ENCODE data around the gene ZDHHC15. TPM values are rescaled to one million over a fixed set of nuclear protein-coding genes. Genes with fewer than 3 reads are reported as not detected.
"Not testable (repeated sequence)": the region's sequence is repeated elsewhere in the genome, so short reads cannot be mapped to it uniquely, and the experiment has no call there.

ZDHHC15 gene
- total and polyA plus RNA-seq, 12 donors, result 1.2 to 4.4 (median 2.7) TPM

DNA sequence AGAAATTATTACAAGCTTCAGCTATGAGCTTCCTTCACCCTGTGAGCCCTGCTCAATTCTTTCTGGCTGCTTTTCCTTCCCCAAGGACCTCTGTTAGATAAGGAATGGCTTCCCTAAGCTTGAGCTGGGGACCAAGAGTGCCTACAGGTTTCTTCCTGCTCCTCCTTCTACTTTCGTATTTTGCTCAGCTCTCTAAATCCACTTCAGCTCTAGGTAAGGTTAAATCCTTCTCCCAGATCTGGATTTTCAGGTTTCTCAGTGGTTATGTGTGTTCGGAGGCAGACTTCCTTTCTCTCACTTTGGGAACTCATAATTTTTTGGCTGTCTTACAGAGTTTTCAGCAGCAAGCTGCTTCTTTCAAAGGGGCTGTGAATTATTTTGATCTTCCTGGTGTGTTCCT lies 21.9 kb upstream of the ZDHHC15 start:
- intact Hi-C loops (cut with DNase I), result no loop called here
- H3K27ac ChIP-seq, result no peak overlapping the region
- no peak for ATAC-seq
- TF ChIP-seq, protein P1, sequence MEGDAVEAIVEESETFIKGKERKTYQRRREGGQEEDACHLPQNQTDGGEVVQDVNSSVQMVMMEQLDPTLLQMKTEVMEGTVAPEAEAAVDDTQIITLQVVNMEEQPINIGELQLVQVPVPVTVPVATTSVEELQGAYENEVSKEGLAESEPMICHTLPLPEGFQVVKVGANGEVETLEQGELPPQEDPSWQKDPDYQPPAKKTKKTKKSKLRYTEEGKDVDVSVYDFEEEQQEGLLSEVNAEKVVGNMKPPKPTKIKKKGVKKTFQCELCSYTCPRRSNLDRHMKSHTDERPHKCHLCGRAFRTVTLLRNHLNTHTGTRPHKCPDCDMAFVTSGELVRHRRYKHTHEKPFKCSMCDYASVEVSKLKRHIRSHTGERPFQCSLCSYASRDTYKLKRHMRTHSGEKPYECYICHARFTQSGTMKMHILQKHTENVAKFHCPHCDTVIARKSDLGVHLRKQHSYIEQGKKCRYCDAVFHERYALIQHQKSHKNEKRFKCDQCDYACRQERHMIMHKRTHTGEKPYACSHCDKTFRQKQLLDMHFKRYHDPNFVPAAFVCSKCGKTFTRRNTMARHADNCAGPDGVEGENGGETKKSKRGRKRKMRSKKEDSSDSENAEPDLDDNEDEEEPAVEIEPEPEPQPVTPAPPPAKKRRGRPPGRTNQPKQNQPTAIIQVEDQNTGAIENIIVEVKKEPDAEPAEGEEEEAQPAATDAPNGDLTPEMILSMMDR (IDR thresholded peaks at IDR 0.05), result no peak
- WGBS, 2 donors, result 39 to 48% methylated on average over 2 of the region's 2 CpGs
- DNase-seq, result no peak
- H3K9me3 ChIP-seq, result no peaks in the 10 kb centered on the region
- H3K4me1 ChIP-seq, result peaks cover 0 to 7% (median 0%) of the 10 kb centered on the region in 9 donors
- no peaks in the 10 kb centered on the region for H3K27me3 ChIP-seq
- no peak overlapping the region for H3K4me3 ChIP-seq
- H3K36me3 ChIP-seq, result no peaks in the 10 kb centered on the region

DNA sequence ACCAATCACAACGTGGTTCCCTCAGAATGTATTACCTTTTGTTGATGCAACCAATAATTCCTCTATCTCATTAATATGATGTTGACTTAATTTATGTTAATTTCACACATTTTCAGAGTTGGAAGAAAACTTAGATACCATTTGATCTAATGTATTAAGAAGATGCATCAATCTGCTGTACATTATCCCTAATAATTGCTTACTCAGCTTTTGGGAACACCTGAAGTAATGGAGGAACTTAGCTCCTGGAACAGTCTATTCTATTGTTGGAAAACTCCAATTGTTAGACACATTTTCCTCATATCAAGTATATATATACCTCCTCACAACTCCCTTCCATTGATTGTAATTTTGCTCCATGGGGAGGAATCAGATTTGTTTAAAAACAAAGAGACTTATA lies 38.9 kb downstream of the ZDHHC15 start:
- no peaks in the 10 kb centered on the region for H3K4me1 ChIP-seq
- H3K4me3 ChIP-seq, result no peak overlapping the region
- no peak for DNase-seq
- intact Hi-C loops (cut with DNase I), result no loop called here
- 73 to 78% methylated on average over 1 of the region's 1 CpG for WGBS, 2 donors
- TF ChIP-seq, protein P1 (IDR thresholded peaks at IDR 0.05), result no peak
- H3K36me3 ChIP-seq, result no peaks in the 10 kb centered on the region
- H3K27me3 ChIP-seq, result peaks cover 0 to 16% (median 0%) of the 10 kb centered on the region in 7 donors
- H3K27ac ChIP-seq, result no peak overlapping the region
- H3K9me3 ChIP-seq, result peaks cover 0 to 30% (median 7%) of the 10 kb centered on the region in 11 donors
- no peak for ATAC-seq

DNA sequence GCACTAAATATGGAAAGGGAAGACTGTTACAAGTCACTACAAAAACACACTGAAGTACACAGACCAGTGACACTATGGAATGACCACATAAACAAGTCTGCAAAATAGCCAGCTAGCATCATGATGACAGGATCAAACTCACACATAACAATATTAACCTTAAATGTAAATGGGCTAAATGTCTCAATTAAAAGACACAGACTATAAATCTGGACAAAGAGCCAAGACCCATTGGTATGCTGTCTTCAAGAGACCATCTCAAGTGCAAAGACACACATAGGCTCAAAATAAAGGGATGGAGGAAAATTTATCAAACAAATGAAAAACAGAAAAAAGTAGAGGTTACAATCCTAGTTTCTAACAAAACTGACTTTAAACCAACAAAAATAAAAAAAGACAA lies 61.1 kb downstream of the ZDHHC15 start:
- peaks cover 0 to 65% (median 16%) of the 10 kb centered on the region in 11 donors for H3K9me3 ChIP-seq
- ATAC-seq; DNase-seq; H3K4me3 ChIP-seq; H3K27me3 ChIP-seq; H3K27ac ChIP-seq; H3K4me1 ChIP-seq; intact Hi-C loops (cut with DNase I); H3K36me3 ChIP-seq: not testable (repeated sequence)

DNA sequence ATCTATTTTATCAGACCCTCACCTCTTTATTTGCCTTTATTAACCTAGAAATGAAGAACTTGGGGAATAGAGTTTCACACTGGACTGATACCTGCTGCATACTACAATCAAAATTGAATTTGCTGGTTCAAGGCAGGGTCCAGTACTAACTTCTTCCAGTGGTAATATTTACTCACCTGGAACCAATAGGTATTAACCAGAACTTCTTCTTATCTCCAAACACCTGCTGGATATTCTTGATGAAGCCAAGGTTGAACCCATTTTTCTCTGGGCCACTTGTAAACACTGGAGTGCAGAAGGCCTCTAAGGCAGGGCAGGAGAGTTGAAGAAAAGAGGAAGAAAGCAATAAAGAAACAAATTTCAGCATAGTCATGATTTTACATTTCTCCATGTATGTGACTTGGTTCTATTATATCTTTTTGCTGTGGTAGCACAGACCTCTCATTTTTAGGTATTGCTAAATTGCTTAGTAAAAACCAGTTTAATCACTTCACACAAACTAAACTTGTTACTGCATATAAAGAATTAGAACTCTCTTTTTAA lies 101.1 kb downstream of the ZDHHC15 start:
- H3K4me3 ChIP-seq, result no peak overlapping the region
- no peaks in the 10 kb centered on the region for H3K4me1 ChIP-seq
- H3K9me3 ChIP-seq, result no peaks in the 10 kb centered on the region
- DNase-seq (no peak), ATAC-seq (no peak)
- TF ChIP-seq, protein P1 (IDR thresholded peaks at IDR 0.05), result no peak
- no peak overlapping the region for H3K27ac ChIP-seq
- H3K36me3 ChIP-seq, result no peaks in the 10 kb centered on the region
- no peaks in the 10 kb centered on the region for H3K27me3 ChIP-seq
- intact Hi-C loops (cut with DNase I), result no loop called here

DNA sequence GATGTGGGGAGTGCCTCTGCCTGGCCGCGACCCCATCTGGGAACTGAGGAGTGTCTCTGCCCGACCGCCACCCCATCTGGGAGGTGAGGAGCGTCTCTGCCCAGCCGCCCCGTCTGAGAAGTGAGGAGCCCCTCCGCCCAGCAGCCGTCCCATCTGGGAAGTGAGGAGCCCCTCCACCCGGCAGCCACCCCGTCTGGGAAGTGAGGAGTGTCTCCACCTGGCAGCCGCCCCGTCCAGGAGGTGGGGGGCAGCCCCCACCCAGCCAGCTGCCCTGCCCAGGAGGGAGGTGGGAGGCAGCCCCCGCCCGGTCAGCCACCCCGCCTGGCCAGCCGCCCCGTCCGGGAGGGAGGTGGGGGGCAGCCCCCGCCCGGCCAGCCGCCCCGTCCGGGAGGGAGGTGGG lies 115.7 kb downstream of the ZDHHC15 start:
- H3K27ac ChIP-seq; intact Hi-C loops (cut with DNase I); ATAC-seq; H3K4me3 ChIP-seq; H3K27me3 ChIP-seq; H3K36me3 ChIP-seq; H3K4me1 ChIP-seq; DNase-seq: not testable (repeated sequence)
- H3K9me3 ChIP-seq, result peaks cover 0 to 27% (median 3%) of the 10 kb centered on the region in 11 donors
- 97% methylated on average over 6 to 19 of the region's 24 CpGs for WGBS, 2 donors

Measured in heart right ventricle (tissue), 16 donors.